Stimulated activated naive CD4-positive, alpha-beta T cell (primary cell): ENCODE results near the gene ECI1.
A peak's percentile ranks its signal among the peaks of the same experiment; 100 is the strongest.

Experiments
- DNase-seq, 6 experiments: peaks; one replicate each; lab custom pipeline; 2025; lab: John Stamatoyannopoulos, UW

The ECI1 gene

DNA sequence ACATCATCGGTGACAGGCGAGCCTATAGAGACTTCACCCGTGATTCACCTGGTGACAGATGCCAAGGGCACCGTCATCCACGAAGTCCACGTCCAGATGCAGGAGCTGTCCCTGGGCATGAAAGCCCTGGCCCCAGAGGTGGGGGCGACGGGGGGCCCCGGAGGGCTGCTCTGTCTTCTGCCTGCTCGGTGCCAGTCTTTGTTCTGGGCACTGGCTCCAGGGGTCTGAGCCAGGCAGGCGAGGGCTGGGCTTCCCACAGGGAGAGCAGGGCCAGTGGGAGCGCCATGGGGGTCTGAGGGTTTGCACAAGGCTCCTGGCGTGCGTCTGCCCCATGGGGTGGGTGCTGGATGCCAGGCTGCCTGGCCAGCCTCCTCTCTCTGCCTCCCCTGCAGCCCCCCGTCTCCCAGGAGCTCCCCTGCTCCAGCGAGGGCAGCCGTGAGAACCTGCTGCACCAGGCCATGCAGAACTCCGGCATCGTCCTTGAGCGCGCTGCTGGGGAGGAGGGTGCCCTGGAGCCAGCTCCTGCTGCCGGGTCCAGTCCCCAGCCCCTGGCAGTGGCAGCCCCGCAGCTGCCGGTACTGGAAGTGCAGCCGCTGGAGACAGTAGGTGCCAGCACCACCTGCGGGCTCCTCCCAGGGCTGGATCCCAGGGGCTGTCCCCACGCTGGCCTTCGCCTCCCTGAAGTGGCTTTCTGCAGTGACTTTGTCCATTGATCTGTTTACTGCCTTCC, 18.2 kb downstream of the ECI1 start:
- DNase-seq, result no peak

DNA sequence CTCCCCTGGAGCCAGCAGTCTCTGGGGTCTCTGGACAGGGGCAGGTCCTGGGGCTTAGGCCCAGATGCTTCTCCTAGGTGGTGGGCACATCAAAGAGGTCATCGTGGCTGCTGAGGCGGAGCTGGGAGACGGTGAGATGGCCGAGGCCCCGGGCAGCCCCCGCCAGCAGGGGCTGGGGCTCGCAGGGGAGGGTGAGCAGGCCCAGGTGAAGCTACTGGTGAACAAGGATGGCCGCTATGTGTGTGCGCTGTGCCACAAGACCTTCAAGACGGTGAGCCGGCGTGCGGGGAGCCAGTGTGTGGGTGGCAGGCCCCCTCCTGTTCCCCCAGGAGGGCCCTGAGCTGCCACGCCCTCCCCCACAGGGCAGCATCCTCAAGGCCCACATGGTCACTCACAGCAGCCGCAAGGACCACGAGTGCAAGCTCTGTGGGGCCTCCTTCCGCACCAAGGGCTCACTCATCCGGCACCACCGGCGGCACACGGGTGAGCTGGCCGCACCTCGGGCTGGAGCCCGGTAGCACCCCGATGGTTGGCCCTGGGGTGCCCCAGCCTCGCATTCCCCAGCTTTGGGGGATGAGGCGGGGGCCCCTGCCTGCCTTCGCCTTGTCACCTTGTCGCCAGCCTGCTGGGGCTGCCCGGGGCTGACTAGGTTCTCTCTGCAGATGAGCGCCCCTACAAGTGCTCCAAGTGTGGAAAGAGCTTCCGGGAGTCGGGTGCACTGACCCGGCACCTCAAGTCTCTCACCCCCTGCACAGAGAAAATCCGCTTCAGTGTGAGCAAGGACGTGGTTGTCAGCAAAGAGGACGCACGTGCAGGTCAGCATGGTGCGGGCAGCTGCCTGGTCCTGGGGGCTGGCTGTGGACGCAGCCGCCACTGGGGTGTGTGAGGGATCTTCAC, 19.0 kb downstream of the ECI1 start:
- DNase-seq, result no peak

GRCh38 chr16:2231016-2231931, 20.1 kb downstream of the ECI1 start:
- no peak for DNase-seq

GRCh38 chr16:2230376-2230775, 21.0 kb downstream of the ECI1 start:
- DNase-seq, result no peak

GRCh38 chr16:2229632-2230250, 21.6 kb downstream of the ECI1 start:
- DNase-seq, result no peak

DNA sequence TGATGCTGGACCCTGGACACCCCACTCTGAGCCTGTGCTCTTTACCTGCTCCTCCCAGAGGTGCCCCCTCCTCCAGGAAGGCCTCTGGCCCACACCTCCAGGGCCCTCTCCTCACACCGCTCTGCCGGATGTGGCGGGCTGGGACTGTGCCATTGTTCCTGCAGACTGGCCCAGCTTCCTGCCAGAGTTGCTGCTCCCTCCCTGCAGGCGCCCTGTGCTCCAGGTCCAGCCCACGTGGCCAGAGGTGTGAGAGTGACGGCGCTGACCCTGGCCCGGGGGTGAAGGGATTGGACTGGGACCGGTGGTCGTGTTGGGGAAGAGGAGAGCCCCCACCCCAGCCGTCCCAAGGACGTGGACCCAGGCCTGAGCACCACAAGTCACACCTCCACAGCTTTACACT, 22.3 kb downstream of the ECI1 start:
- DNase-seq, result no peak

DNA sequence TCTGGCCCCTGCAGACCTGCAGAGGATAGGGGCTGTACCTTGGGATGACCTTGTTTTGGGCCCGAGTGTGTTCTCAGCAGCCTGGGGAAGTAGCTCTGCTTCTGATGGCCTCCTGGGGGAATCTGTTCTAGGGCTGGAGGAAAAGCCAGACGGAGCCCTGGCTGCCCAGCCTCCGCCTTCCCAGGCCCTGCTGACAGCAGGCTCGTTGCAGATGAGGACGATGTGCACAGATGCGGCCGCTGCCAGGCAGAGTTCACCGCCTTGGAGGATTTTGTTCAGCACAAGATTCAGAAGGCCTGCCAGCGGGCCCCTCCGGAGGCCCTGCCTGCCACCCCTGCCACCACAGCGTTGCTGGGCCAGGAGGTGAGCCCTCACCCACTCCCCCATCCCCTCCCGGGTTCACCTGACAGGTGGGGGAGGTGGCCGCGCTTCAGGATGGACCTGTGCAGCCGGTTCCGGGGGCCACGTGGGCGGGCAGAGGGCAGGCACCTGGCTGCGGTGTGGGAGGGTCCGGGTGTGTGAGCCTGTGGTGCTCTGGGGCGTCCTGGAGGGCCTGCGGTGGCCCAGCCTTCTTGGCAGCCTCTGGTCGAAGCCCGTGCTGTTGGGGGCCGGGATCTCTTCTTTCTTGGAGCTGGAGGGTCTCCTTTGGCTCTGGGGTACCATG, 23.1 kb downstream of the ECI1 start:
- no peak for DNase-seq

- no peak for DNase-seq
Measured at GRCh38 chr16:2226918-2227317, 24.5 kb downstream of the ECI1 start.

DNA sequence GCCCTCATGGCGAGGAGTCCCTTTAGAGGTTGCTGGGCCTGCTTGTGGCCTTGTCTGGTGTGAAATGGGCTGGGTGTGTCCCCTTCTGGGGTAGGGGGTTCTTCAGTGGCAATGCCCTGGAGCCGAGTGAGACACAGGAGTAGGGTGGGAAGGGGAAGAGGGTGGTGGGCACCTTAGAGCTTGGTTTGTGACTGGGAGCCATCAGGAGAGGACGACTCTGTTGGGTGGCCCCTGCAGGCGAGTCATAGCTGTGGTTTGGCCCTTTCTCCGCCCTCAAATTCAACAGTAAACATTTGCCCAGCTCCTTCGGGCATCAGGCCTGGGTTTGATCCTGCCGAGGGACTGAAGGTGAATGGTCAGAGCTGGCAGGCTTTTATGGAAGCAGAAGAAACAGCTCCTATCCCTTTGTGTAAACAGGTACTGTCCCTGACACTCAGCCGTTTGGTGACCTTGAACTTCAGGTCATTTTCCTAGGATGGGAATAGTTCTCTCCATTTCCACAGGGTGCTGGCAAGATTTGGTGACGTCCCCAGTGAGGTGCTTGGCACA, 25.1 kb downstream of the ECI1 start:
- DNase-seq, result no peak

GRCh38 chr16:2223942-2224486, 27.4 kb downstream of the ECI1 start:
- peak in 1 of 6 experiments; percentile 55 for DNase-seq

GRCh38 chr16:2223221-2223941, 28.0 kb downstream of the ECI1 start, which contains the start of gene E4F1:
E4F1 (plus strand) TSS chr16:2223591; CDS start chr16:2223614, 23 bp downstream.
- DNase-seq, result peak; percentile 95 to 98 (median 97)

DNA sequence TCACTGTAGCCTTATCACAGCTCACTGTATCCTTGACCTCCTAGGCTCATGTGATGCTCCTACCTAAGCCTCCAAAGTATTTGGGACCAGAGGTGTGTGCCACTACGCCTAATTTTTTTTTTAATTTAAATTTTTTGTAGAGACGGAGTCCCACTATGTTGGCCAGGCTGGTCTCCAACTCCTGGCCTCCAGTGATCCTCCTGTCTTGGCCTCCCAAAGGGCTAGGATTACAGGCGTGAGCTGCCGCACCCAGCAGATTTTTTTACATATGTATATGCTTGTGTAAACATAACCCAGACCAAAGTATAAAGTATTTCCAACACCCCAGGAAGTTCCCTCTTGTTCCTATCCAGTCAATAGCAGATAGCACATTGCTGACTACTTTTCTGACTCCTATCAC, 35.1 kb downstream of the ECI1 start:
- no peak for DNase-seq

DNA sequence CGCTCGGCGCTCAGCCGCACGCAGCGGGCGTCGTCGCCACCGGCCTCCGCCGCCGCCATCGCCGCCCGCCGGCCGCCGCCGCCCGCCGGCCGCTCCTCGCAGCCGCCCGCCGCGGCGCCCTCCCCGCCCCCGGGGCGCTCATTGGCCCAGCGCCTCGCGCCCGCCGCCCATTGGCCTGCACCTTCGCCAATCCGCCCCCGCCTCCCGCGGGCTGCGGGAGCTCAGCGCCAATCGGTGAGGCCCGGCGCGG, 36.7 kb downstream of the ECI1 start, which contains the start of gene PGP:
TSS of gene PGP (minus strand) at position 122 of the 250 bp plus-strand sequence. CDS start at position 59, 63 bp downstream.
- DNase-seq, result peak in 1 of 6 experiments; percentile 97

- peak in 2 of 6 experiments; percentile 42 to 64 for DNase-seq
Measured at GRCh38 chr16:2213817-2214718, 37.3 kb downstream of the ECI1 start.

- DNase-seq, result no peak
Measured at GRCh38 chr16:2212362-2213324, 38.7 kb downstream of the ECI1 start.

- DNase-seq, result no peak
Measured at GRCh38 chr16:2211923-2212347, 39.5 kb downstream of the ECI1 start.
